NCI-H187 (cell line): Measurements from ENCODE around the gene ZNF121.

ENCODE experiments used
- DNase-seq, 2 experiments: peaks; one replicate each; lab custom pipeline; 2025; lab: John Stamatoyannopoulos, UW

Gene ZNF121

DNA sequence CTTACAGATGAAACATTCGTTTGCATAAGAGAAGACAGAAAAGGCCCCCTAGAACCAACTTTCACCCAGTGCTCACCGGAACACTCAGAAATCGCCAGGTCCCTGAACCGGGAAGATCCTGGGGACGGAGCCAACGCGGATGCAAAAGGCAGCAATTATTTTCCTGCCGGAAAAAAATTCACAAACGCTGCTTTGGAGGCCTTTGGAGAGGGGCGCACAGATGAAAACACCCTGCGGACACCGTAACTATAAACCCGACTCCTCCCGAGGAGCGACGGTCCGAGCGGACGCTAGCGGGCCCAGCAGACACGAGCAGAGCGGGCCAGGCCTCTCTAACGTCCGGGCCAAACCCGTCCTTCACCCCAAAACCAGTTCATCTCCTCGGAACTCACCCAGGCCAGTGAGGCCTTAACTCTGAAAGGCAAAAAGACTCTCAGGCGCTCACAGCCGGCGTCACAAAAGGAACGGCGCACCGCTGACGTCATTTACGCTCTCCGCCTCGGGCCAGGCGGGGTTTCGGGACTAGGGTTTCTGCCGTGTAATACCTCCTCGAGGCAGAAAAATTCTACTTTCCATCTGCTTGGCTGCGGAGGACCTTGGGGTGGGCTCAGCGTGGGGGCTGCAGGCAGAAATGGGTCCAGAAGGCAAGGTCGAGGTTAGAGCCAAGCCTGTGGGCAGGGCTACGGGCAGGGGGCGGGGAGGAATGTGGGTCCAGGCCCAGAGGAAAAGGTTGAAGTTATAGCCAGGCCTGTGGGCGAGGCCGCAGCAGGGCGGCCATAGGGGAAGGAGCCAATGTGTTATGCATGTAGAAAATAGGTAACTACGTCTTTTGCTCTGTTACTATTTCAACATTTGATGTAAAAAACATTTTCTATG is 45.9 kb downstream of the ZNF121 start, which contains the start of gene ZNF426:
TSS of gene ZNF426 (minus strand) at position 463 of the 876 bp plus-strand sequence. CDS start 2,413 bp downstream, outside the sequence.
- DNase-seq, result peak in 1 of 2 experiments; percentile 17

DNA sequence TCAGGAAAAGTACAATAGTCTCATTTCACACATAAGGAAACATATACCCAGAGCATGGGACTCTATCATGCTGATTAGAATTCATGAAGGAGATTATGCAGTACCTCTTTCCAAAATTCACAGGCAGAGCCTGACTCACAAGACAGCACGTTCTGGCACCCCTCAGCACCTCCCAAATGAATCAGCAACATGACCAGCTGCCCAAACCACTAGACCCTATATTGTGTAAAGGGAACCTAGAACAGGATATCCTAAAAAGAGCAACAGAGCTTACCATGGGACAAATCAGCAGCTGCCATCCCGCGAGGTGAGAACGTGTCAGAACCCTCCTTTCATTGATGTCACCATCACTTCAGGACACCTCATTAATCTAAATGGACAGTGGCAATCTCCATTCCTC is 48.4 kb downstream of the ZNF121 start:
- DNase-seq, result no peak

DNA sequence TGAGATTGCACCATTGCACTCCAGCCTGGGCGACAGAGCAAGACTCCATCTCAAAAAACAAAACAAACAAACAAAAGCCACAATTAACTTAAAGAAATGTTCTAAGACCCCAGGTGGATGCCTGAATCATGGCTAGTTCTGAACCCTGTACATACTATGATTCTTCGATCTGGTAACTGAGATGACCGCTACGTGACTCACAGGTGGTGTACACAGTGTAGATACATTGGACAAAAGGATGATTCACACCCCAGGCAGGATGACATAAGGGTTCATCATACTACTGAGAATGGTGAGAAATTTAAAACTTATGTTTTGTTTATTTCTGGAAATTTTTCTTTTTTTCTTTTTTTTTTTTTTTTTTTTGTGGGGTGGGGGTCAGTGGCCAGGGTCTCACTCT is 52.4 kb downstream of the ZNF121 start:
- no peak for DNase-seq

DNA sequence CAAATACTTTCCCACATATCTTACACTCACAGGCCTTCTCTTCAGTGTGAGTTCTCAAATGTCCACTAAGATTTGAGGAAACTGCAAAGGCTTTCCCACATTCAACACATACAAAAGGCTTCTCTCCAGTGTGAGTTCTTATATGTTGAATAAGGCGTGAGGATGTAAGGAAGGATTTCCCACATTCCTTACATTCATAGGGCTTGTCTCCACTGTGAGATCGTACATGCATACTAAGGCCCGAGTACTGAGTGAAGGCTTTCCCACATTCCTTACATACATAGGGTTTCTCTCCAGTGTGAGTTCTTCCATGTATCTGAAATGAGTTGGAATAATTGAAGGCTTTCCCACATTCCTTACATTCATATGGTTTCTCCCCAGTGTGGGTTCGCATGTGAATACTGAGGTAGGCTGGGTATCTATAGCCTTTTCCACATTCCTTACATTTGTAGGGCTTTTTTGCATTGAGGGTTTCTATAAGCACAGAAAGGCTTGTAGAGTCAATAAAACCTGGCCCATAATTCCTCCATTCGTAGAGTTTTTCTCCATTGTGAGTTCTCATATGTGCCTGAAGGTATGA is 55.5 kb downstream of the ZNF121 start:
- DNase-seq, result no peak

DNA sequence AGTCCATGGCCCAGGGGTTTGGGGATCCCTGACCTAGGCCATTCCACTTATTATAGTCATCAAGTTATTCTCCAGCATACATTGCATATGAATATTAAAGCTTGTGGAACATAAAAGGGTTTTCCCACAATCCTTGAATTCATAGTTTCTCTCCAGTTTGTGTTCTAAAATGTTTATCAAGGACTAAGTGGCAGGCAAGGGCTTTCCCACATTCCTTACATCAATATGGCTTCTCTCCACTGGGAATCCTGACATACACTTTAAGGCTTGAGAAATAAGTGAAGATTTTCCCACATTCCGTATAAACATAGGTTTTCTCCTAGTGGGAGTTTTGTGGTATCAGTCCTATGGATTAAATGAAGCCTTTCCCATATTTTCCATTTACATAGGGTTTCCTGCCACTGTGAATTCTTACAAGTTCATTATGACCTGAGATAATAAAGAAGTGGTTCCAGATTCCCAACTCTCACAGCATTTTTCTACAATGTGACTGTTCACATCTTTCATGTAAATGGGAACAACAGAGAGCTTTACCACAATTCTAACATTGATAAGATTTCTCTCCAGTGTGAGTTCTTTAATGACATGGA is 60.3 kb downstream of the ZNF121 start:
- no peak for DNase-seq
